ENCODE results near the gene IGFALS. TPM values are rescaled to one million over a fixed set of nuclear protein-coding genes. Genes with fewer than 3 reads are reported as not detected.

The IGFALS gene
- total RNA-seq, 1 donor from 2014 or later = not detected

GRCh38 chr16:1777375-1778199 lies 15.9 kb downstream of the IGFALS start:
- DNase-seq (ENCODE audit: extremely low read depth, low read depth, low spot score) = no peak

- no peak for DNase-seq (ENCODE audit: extremely low read depth, low read depth, low spot score)
These were observed 16.5 kb downstream of the IGFALS start for GRCh38 chr16:1776991-1777374.

DNA sequence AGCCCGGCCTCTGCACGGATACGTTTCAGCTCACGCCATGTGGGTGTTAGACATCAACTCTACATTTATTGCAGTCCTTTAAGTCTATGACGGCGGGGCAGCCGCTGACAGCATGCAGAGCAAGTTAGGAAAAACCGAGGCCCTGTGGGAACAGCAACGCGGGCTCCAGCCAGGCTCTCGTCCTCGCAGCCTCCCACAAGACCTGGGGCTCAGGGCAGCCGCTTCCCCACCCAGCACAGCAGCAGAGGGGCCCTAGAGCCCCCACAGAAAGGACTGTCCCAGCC lies 16.9 kb downstream of the IGFALS start:
- no peak for DNase-seq (ENCODE audit: extremely low read depth, low read depth, low spot score)

GRCh38 chr16:1775846-1776671 lies 17.4 kb downstream of the IGFALS start:
- no peak for DNase-seq (ENCODE audit: extremely low read depth, low read depth, low spot score)

- DNase-seq (ENCODE audit: extremely low read depth, low read depth, low spot score) = no peak
These were observed 18.3 kb downstream of the IGFALS start for GRCh38 chr16:1775006-1775845.

GRCh38 chr16:1774448-1774780 lies 19.1 kb downstream of the IGFALS start:
- DNase-seq (ENCODE audit: extremely low read depth, low read depth, low spot score) = no peak

DNA sequence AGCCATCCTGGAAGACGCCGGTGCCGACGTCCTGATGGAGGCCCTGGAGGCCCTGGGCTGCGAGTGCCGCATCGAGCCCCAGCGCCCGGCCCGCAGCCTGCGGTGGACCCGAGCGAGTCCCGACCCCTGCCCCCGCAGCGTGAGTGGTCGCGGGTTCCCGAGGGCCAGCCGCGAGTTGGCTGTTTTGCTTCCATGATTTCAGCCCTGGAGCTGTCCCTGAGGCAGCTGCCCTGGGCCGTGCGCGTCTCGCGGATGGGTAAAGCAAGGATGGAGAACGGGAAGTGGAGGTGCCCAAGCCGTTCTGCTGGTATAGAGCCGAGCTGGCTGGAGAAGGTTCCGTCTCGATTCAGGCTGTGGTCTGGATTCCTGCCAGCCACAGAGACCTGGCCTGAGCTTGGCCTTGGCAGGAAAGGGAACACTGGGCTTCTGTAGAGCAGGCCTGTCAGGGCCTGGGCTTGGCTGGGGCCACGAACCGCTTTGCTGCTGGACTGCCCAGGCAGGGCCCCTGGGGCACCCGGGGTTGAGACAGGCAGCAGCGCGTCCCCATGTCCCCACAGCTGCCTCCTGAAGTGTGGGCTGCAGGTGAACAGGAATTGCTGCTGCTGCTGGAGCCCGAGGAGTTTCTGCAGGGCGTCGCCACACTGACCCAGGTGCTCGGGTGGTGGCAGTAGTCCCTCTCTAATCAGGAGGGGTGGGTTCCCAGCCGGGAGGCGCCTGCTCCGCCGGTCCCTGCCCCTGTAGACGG lies 19.6 kb downstream of the IGFALS start:
- DNase-seq (ENCODE audit: extremely low read depth, low read depth, low spot score) = no peak

DNA sequence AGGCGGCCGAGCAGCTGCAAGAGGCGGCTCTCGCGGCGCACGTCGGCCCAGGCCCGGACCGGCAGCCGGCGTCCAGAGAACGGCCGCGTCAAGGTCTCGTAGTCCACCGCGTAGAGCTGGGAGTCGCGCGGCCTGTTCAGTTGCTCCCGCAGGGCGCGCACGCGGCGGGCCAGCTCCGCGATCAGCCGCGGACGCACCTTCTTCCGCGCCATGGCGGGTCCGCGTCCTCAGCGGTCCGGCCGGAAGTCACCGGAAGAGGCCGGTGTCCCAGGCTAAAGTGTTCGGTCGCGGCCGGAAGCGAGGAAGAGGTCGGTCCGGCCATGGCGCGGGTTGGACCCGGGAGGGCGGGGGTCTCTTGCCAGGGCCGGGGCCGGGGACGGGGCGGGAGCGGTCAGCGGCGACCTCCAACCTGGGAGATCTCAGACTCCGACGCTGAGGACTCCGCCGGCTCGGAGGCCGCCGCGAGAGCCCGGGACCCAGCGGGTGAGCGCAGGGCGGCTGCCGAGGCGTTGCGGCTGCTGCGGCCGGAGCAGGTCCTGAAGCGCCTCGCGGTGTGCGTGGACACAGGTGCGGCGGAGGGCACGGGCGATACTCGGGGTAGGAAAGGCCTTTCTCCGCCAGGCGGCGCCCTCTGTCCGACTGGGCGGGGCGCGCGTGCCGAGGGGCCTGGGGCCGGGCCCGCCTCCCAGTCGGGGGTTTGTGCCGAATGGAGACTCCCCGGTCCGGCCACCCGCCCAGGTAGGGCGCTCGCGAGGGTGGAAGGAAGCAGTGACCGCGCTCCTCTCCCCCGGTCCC lies 20.4 kb downstream of the IGFALS start, which contains the start of gene MRPS34:
TSS of gene MRPS34 (minus strand) at position 227 of the 795 bp plus-strand sequence. CDS start at position 212, 15 bp downstream.
- DNase-seq (ENCODE audit: extremely low read depth, low read depth, low spot score) = no peak

GRCh38 chr16:1772362-1772907 lies 21.1 kb downstream of the IGFALS start, which contains the start of gene EME2:
Gene EME2, plus strand, starts transcription at chr16:1772810. Its CDS starts 418 bp downstream, at chr16:1773228.
- DNase-seq (ENCODE audit: extremely low read depth, low read depth, low spot score) = no peak

DNA sequence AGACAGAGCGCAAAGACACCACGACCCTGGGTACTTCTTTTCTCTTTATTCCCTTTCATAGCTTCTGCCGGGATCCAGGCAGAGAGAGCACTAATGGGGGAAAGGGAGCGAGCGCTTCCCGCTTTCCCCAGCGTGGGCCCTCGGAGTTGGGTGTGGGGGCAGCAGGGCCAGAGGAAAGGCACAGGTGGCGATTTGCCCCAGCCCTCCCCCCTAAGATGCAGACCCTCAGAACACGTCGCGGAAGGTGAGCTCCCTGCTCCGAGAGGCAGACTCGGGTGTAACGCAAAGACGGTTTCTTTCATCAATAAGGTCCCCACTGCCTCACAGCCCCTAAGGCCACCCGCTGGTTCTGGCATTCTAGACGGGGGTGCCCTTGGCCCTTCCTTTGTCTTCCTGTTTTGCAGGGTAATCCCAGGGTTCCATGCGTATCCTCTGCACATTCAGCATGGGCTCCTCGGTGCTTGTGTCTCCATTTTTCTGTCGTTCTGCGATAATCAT lies 21.6 kb downstream of the IGFALS start:
- DNase-seq (ENCODE audit: extremely low read depth, low read depth, low spot score) = no peak

DNA sequence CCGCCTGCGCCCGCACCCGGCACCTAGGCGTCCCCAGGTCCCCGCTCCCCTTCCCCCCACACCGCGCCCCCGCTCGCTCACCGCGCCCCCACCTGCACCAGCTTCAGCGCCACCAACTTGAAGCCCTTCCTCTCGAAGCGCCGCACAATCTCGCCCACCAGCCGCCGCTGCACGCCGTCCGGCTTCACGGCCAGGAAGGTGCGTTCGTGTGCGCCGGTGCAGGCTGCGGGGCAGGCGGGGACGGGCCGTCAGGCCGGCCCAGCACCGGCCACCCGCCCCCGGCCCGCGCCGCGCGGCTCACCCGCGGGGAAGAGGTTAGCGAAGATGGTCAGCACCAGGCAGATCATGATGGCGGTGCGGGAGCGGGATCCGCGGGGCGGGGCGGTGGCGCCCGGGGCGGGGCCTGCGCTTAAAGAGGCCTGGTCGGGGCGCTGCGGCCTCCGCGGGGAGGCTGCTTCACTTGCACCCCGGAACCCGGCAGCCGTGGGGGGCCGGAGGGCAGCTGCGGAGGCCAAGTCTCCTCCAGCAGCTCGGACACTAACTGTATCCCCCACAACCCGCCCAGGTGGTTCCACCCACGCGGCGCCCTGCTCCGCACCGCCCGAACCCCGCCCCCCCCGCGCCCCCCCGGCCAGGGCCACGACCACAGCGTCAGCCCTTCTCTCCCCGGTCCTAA lies 22.2 kb downstream of the IGFALS start, which contains the start of gene NME3:
TSS of gene NME3 (minus strand) at position 356 of the 676 bp plus-strand sequence. CDS start at position 347, 9 bp downstream.
- DNase-seq (ENCODE audit: extremely low read depth, low read depth, low spot score) = no peak

DNA sequence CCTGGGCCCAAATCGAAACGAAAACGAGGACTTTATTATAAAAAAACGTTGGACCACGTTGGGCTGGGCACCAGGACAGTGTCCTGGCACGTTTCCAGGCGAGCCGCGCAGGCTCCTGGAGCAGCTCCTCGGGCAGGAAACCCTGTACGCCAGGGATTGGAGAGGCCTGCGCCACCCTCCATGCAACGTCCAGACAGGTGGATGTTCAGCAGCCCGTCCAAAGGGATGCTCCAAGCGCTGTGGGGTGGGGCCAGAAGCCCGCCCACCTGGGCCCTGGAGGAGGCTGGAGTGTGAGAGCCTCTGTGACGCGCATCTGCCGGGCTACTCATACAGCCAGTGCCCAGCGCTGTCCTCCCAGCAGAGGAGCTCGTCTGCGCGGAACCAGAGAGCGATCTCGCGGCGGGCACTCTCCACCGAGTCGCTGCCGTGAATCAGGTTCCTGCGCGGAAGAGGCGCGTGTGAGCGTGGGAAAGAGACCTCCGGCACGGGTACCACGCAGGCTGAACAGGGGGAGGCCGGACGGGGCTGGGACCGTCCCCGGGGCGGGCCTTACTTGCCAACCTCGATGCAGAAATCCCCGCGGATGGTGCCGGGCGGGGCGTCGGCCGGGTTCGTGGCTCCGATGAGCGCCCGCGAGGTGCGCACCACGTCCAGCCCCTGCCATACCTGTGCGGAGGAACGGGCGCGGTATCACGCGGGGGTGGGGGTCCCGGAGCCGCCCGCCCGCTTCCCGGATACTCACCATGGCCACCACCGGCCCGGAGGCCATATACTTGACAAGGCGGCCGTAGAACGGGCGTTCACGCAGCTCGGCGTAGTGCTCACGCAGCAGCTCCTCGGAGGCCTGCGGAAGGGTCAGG lies 22.9 kb downstream of the IGFALS start:
- no peak for DNase-seq (ENCODE audit: extremely low read depth, low read depth, low spot score)

- DNase-seq (ENCODE audit: extremely low read depth, low read depth, low spot score) = no peak
These were observed 23.9 kb downstream of the IGFALS start for GRCh38 chr16:1769402-1770300.

GRCh38 chr16:1768767-1769401 lies 24.6 kb downstream of the IGFALS start:
- no peak for DNase-seq (ENCODE audit: extremely low read depth, low read depth, low spot score)

GRCh38 chr16:1768061-1768766 lies 25.3 kb downstream of the IGFALS start:
- no peak for DNase-seq (ENCODE audit: extremely low read depth, low read depth, low spot score)
